ENCODE results near the gene SLC17A9. TPM values are rescaled to one million over a fixed set of nuclear protein-coding genes. Genes with fewer than 3 reads are reported as not detected.

The SLC17A9 gene
- total RNA-seq, 1 donor from 2014 or later, result 1.2 TPM

- TF ChIP-seq, protein P1, sequence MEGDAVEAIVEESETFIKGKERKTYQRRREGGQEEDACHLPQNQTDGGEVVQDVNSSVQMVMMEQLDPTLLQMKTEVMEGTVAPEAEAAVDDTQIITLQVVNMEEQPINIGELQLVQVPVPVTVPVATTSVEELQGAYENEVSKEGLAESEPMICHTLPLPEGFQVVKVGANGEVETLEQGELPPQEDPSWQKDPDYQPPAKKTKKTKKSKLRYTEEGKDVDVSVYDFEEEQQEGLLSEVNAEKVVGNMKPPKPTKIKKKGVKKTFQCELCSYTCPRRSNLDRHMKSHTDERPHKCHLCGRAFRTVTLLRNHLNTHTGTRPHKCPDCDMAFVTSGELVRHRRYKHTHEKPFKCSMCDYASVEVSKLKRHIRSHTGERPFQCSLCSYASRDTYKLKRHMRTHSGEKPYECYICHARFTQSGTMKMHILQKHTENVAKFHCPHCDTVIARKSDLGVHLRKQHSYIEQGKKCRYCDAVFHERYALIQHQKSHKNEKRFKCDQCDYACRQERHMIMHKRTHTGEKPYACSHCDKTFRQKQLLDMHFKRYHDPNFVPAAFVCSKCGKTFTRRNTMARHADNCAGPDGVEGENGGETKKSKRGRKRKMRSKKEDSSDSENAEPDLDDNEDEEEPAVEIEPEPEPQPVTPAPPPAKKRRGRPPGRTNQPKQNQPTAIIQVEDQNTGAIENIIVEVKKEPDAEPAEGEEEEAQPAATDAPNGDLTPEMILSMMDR (IDR thresholded peaks at IDR 0.05), result no peak
- Mint-ChIP-seq H3K4me3 (ENCODE audit: unreplicated experiment) (no peak overlapping the region), H3K27ac (ENCODE audit: unreplicated experiment) (no peak overlapping the region), H3K9me3 (ENCODE audit: low read depth) (peaks cover 4% of the 10 kb centered on the region), H3K27me3 (ENCODE audit: low read depth) (peaks cover 69% of the 10 kb centered on the region), H3K36me3 (ENCODE audit: low read depth) (no peaks in the 10 kb centered on the region), H3K4me1 (ENCODE audit: low read depth) (no peaks in the 10 kb centered on the region)
- no peak for DNase-seq (ENCODE audit: low spot score)
Measured at GRCh38 chr20:63000036-63000435, 47.5 kb downstream of the SLC17A9 start.

DNA sequence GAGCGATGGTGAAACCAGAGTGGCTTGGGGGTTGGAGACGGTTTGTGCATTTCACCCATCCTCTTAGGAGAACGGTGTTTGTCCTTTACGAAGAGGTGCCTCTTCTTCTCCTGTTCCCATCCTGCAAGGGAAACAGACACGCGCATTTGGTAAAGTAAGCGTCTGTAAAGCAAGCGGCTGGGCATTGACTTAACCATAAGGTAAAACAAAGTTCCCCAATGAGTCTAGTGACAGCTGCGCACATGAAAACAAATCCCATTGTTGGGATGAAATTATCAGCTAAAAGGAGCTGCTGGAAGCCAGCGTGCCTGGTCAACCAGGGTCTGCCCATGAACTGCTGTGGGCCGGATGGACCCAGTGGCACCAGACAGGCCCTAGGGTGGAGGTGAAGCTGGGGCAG, 48.4 kb downstream of the SLC17A9 start:
- no peak for DNase-seq (ENCODE audit: low spot score)
- Mint-ChIP-seq H3K4me3 (ENCODE audit: unreplicated experiment) (no peak overlapping the region), H3K9me3 (ENCODE audit: low read depth) (peaks cover 4% of the 10 kb centered on the region), H3K36me3 (ENCODE audit: low read depth) (no peaks in the 10 kb centered on the region), H3K27ac (ENCODE audit: unreplicated experiment) (no peak overlapping the region), H3K27me3 (ENCODE audit: low read depth) (peaks cover 70% of the 10 kb centered on the region), H3K4me1 (ENCODE audit: low read depth) (no peaks in the 10 kb centered on the region)
- TF ChIP-seq, protein P1 (IDR thresholded peaks at IDR 0.05), result no peak

DNA sequence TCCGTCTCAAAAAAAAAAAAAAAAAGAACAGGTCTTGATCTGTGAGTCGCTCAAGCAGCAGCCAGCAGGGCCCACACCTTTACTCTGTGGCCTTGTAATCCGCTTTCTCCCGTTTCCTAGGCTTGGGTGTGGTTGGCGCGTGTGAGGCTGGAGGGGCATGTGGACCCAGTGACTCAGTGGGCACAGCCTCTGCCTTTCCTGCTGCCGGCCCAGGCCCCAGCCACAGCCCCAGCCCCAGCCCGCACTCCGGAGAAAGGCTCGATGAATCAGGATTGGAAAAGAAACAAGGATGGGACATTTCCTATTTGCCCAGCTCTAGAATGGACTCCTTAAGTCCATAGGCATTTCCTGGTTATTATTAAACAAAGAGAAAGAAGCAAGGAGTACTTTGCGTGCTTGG, 50.0 kb downstream of the SLC17A9 start:
- no peak for DNase-seq (ENCODE audit: low spot score)
- Mint-ChIP-seq H3K4me1 (ENCODE audit: low read depth) (no peaks in the 10 kb centered on the region), H3K27ac (ENCODE audit: unreplicated experiment) (no peak overlapping the region), H3K36me3 (ENCODE audit: low read depth) (no peaks in the 10 kb centered on the region), H3K4me3 (ENCODE audit: unreplicated experiment) (no peak overlapping the region), H3K27me3 (ENCODE audit: low read depth) (peaks cover 64% of the 10 kb centered on the region), H3K9me3 (ENCODE audit: low read depth) (peaks cover 4% of the 10 kb centered on the region)
- TF ChIP-seq, protein P1 (IDR thresholded peaks at IDR 0.05), result no peak

DNA sequence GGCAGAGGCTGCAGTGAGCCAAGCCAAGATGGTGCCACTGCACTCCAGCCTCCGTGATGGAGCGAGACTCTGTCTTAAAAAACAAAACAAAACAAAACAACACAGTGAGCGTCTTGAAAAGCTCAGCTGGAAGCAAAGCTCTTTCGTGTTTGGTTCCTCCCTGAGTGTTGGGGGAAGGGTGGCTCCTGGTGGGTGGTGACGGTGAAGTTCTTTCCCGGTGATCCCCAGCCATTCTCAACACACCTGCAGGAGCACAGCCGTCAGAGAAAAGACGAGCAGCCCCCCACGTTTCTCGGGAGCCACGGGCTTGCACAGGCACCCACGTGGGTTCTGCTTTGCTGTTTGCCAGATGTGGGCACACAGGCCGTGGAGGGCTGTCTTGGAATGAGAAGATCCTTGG, 51.0 kb downstream of the SLC17A9 start:
- Mint-ChIP-seq H3K4me3 (ENCODE audit: unreplicated experiment) (no peak overlapping the region), H3K9me3 (ENCODE audit: low read depth) (peaks cover 4% of the 10 kb centered on the region), H3K27ac (ENCODE audit: unreplicated experiment) (no peak overlapping the region), H3K27me3 (ENCODE audit: low read depth) (peaks cover 63% of the 10 kb centered on the region), H3K36me3 (ENCODE audit: low read depth) (no peaks in the 10 kb centered on the region), H3K4me1 (ENCODE audit: low read depth) (no peaks in the 10 kb centered on the region)
- no peak for DNase-seq (ENCODE audit: low spot score)
- TF ChIP-seq, protein P1 (IDR thresholded peaks at IDR 0.05), result no peak

DNA sequence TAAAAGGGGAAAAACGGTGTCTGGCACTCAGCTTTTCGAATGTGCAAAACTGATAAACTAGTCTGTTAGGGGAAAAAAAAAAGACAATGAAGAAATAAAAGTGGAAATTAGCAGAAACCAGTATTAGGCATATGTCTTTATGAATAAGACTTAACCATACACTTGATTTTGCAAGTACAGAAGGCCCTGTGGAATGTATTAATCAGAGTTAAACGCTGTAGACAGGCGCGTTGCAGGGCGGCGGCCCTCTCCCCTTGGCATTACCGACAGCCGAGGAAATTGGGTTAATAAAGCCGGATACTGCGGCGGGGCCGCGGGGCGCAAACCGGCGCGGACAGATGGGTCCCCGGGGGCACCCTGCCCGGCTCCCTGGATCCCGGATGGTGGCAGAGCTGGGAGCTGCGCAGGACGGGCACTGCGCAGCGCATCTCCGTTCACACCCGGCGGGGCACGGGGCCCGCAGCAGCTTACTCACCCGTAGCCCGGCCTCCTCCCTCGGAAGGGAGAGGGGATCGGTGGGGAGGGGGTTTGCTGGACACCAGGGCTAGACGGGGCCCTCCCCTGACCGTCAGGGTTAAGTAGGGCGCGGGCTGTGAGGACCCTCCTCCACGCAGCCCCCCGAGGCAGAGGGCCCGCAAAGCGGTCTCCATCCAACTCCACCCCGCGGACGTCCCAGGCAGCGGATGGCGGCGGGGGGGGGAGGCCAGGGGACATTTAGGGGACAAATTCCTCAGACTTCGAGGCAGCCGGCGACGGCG, 52.3 kb downstream of the SLC17A9 start:
- no peaks in the 10 kb centered on the region for H3K9me3 Mint-ChIP-seq (ENCODE audit: low read depth)
- H3K4me3 Mint-ChIP-seq (ENCODE audit: unreplicated experiment), result no peak overlapping the region
- TF ChIP-seq, protein P1 (IDR thresholded peaks at IDR 0.05), result no peak

More for the DNA sequence above, 52.3 kb downstream of the SLC17A9 start:
- H3K27me3 Mint-ChIP-seq (ENCODE audit: low read depth), result peaks cover 57% of the 10 kb centered on the region
- H3K27ac Mint-ChIP-seq (ENCODE audit: unreplicated experiment), result no peak overlapping the region
- no peak for DNase-seq (ENCODE audit: low spot score)
- H3K4me1 Mint-ChIP-seq (ENCODE audit: low read depth), result peaks cover 4% of the 10 kb centered on the region
- no peaks in the 10 kb centered on the region for H3K36me3 Mint-ChIP-seq (ENCODE audit: low read depth)
